Fibroblast of skin of left biceps (primary cell): ENCODE results near the gene TNIK.
A peak's percentile ranks its signal among the peaks of the same experiment; 100 is the strongest.

Experiments used
- DNase-seq, 2 experiments: peaks; one replicate each; pipeline ENCODE4 v3.0.0-alpha.2; 2013; ENCODE audit warnings: low read depth in 2 of 2

TNIK gene

GRCh38 chr3:171362575-171362974, 97.6 kb downstream of the TNIK start:
- DNase-seq: no peak

DNA sequence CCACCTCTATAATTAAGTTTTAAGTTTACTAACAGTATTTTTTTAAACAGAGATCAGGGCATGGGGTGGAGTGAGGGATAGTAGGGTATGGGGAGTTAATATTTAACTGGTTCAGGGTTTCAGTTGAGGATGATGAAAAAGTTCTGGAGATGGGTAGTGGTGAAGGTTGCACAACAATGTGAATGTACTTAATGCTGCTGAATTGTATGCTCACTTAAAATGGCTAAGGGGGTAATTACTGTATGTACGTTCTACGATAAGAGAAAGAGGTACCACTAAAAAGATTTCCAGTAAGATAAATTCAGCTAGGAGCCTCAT, 101.4 kb downstream of the TNIK start:
- no peak for DNase-seq

DNA sequence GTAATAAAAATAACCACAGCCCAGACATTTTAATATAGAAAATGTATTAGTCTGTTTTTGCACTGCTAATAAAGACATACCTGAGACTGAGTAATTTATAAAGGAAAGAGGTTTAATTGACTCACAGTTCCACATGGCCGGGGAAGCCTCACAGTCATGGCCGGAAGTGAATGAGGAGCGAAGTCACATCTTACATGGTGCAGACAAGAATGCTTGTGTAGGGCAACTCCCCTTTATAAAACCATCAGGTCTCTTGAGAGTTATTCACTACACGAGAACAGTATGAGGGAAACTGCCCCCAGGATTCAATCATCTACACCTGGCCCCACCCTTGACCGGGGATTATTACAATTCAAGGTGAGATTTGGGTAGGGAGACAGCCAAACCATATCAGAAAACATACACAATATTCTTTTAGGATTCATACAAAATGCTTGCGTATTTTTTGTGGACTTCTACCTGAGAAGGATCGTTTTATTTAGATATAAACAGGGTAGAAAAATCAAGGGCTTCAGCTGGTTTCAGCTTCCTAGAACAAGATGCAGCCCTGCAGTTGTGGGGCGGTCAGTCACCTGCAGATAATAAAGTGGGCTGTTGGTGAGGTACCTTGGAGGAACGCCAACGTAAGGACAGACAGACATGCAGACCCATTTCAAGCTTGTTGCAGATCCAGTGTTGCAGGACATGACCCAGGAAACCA, 101.9 kb downstream of the TNIK start:
- DNase-seq: no peak

DNA sequence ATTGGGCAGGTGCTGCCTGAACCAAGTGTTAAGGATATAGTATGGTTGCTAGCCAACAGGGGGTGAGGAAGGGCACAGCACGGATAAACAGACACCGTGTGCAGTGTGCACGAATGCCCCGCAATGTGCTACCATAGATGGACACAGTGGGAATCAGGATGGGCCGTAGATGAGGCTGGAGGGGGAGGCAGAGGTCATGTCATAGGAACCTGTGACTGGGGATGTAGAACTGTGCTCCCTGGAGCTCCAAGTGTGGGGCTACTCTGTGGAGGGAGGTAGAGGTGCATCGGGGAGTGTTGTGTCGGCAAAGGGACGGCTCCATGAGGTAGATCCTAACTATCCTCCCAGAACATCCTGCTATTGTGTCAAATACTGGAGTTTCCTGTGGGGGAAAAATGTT, 102.5 kb downstream of the TNIK start:
- DNase-seq: no peak

DNA sequence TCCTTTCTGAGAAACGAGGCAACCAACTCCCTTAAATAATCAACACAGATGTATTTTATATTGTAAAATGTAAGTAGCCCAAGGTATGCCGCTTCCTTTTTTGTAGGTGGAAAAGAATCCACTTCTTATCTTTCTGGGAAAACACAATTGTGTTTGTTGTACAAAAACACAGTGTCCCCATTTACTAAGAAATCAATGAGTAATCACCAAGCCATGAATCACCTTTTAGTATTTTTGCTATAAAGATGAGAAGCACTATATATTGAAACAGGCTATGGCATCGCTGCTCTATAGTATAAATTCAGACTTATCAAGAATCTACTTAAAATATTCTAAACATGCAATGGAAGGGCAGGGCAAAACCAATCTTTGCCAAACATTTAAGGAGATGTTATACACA, 104.0 kb downstream of the TNIK start:
- DNase-seq: no peak

- no peak for DNase-seq
These were observed 105.3 kb downstream of the TNIK start for GRCh38 chr3:171354706-171355582.

GRCh38 chr3:171354049-171354705, 106.0 kb downstream of the TNIK start:
- no peak for DNase-seq

- no peak for DNase-seq
These were observed 106.8 kb downstream of the TNIK start for GRCh38 chr3:171353423-171353822.

DNA sequence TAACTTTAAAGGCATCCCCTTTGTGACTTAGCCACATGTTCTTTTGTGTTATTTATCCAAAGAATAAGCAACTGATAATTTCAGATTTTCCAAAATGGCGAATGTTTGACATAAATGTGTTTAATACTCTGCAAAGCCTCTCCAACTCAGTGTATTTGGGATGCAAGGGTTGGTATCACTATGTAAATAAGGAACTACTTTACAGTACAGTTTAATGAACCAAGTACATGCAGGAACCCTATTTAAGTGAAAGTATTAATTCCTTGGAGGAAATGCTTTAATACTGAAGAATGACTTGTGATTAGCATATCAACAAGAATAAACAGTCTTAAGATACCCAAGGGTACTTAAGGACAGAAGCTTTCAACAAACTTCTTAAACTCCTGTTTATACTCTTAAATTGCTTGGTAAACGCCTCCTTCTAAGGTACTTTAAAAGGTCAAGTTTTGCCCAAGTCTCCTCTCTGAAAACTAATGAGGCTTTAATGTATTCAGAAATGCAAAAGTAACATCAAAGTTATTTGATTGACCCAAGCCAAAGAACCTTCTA, 107.7 kb downstream of the TNIK start:
- DNase-seq: no peak

DNA sequence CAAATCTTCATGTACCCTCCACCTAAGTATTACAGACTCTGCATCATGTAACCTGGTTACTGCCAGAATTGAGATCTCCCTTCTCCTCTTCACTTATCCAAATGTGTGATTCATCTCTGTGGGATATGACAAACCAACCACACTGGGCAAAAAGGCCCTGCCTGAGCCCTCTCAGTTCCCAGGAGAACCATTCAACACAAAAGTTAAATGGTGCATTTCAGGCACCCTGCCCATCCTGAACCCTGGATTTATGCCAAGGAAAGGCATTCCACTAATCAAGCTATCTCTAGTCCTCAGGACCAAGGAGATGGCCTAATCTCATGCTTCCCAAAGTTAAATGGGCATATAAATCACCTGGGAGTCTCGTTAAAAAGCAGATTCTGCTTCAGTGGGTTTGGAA, 108.5 kb downstream of the TNIK start:
- peak; percentile 85 to 86 for DNase-seq

DNA sequence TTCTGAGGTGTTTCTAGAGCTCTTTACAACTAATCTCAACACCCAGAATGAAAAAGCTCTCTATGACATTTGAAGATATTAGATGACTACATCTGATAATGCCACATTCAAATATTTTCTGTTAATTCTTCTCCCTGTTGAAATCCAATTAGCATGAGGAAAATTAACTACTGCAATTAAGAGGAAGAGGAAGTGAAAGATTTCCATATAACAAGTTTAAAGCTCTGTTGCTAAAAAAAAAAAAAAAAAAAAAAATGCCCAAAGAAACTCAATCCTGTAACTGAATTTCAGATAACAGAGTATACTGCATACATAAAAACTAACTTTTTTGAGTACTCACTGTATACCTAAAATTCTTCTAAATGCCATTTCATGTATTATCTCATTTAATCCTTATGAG, 109.8 kb downstream of the TNIK start:
- no peak for DNase-seq

GRCh38 chr3:171349392-171349791, 110.8 kb downstream of the TNIK start:
- DNase-seq: no peak

- peak; percentile 87 for DNase-seq
These were observed 112.1 kb downstream of the TNIK start for GRCh38 chr3:171348121-171348520.

DNA sequence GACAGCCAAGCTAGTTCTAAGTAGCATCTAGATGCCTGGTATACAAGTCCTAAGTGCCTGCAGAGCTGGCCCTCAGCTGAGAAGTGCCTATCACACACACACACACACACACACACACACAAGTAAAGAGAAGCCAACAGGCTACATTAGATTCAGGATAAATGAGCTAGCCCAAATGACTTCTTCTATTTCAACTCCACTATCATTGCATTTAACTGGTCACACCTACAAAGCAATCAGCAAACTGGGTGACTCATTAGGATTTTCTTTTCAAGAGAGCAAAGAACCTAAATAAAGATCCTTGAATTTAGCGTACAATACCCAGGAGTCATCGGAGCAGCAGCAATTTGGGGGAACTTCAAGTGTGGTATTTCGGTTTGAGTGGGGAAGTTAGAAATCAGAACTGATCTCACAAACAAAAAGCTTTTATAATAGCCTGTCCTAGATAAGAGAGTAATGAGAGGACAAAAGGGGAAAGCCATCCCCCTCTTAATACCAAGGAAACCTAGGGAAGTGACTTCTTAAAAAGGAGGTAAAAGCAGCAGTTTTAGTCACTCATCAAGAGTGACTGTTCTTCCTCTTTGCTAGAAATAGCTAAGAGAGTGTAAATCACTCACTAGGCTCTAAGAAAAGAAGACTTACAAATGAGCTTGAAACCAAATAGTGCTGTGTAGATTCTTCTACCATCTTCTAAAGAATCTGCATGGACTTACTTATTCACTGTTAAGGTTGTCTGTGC, 112.7 kb downstream of the TNIK start:
- no peak for DNase-seq

- DNase-seq: no peak
These were observed 113.5 kb downstream of the TNIK start for GRCh38 chr3:171346582-171347300.

DNA sequence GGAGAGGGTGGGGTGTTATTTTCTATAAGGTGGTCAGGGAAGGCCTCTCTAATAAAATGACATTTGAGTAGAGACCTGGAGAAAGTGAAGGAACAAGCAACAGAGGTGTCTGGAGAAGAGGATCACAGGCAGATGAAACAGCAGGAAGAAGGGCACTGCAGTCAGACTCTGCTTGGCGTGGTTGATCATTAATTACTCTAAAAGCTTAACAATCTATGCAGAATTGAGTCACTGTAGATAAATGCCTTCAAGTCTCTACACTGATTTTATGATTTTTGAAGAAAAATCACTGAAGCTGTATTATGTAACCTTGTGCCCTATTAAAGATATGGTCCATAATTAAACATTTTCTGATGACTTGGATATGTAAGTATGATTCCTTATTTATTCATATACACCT, 114.2 kb downstream of the TNIK start:
- no peak for DNase-seq

DNA sequence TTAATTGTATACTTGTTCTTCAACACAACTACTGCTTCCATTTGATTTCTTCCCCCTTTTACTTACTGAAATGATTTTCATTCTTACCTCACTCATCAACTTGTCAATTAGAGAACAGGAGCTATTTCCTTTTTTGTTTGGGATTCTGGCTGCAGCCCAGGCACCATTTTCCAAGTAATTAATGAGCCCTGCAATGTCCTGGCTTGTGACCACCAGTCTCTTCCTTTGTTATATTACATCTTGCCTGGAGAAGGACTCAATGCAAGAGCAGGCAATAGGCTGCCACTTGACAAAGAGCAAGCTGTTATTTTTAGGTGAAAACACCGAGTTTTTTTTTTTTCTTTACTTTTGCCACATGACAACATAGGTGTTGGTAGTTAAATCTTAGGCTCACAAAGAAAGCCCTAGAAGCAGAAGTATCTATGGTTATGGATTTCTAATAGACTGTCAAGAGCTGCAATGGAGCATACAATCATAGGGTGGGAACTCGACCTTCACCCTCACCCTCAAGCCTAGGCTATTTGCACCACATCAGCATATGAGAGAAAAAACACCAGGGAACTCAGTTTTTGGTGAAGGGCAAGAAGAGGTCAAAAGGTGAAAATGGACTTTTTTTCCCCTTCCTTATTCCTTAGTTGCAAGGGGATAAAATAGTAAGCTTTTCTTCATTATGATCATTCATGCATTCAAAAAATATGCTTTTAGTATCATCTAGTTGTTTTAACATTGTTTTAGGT, 114.9 kb downstream of the TNIK start:
- DNase-seq: no peak

DNA sequence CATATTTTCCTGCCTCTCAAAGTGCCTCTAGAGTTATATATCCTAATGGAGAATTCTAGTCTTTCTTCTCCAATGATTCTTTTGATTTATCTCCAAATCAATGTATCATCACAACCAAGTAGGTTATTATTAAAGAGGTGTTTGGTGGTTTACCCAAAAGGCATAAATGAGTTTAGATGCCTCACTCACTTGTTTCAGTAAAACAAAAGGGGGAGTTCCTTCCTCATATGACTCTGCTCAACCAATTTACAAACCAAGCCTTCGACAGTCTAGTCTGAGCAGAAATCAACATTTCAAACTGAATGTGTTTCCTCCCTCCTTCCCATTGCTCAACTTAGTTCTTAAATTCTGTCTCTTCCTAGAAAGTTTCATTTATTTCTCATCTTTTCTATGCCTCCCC, 116.5 kb downstream of the TNIK start:
- no peak for DNase-seq

DNA sequence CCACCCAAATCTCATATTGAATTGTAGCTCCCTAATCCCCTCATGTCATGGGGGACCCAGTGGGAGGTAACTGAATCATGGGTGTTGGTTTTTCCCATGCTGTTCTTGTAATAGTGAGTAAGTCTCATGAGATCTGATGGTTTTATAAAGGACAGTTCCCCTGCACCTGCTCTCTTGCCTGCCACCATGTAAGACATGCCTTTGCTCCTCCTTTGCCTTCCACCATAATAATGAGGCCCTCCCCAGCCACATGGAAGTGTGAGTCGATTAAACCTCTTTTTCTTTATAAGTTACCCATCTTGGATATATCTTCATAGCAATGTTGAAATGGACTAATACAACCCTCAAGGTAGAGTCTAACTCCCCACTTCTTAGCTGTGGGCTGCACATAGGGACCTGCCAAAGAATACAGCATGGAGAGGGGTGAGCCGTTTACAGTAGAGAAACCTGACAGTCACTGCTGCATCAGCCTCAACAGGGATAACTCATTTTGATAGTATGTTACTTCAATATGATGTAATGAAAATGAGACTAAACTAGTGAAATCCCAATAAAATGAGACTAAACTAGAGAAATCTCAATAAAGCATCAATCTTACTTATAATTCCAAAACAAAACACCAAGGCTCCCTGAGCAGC, 117.3 kb downstream of the TNIK start:
- DNase-seq: no peak

DNA sequence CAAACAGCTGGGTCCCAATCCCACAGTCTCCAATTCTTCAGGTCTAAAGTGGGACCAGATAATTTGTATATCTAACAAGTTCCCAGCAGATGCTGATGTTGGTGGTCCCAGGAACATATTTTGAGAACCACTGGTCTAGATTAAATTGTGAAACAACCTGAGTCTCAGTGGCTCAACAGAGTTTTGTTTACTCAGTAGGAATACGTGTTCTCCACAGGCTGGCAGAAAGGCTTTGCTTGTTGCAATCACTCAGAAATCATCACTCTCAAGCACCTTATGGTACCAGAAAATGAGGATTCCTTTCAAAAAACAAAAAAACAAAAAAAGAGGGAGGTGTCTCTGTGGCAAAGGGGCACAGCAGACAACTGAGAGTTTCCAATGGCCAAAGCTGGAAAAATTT, 118.0 kb downstream of the TNIK start:
- DNase-seq: no peak
